DMS79 (cell line): ENCODE data around the gene NTNG2.

Experiments used
- DNase-seq: peaks from one replicate; lab custom pipeline; 2025; lab: John Stamatoyannopoulos, UW

The NTNG2 gene

DNA sequence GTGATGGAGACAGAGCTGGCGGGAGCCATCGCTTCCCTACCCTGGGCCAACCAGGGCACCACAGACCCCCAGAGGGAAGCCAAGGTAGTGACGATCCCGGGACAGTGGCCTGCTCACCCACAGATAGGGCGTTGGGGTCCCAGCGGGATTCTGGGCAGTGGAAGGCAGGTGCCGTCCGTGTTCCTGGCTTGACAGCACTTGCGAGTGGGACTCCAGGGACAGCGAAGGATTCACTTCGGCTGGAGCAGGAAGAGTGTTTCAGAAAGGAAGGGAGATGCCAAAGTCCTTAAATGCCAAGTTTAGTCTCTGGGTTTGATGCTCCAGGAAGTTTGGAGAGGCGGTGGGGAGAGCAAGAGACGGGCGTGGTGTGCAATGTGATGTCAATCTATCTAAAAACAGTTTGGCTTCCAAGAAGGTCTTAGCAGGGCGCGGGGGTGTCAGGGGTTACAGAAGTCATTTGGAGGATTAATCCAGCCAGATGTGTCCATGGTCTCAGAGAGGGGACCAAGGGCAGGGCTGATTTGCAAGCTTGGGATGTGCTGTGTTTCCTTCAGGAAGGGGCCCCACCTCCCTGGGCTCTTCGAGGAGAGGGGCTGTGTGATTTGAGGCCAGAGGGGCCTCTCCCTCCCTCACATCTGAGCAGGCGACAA is 74.9 kb downstream of the NTNG2 start:
- DNase-seq = no peak

DNA sequence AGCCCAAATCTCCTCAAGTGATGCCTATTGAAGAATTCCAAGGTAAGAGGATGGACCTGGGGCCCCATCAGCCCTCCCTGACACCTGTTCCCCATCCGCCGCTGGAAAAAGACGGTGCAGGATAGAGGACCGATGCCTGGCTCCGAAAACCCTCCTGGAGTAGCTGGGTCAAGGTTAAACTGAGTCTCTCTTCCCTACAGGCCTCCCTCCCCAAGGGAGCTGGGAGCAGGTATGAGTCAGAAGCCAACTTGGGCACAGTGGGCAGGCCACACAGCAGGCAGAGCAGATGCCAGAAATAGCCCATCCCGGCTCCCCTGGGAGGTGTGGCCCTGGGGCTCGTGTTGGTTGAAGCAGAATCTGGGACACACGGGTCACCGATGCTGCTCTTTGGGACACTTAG is 75.6 kb downstream of the NTNG2 start:
- DNase-seq = no peak

DNA sequence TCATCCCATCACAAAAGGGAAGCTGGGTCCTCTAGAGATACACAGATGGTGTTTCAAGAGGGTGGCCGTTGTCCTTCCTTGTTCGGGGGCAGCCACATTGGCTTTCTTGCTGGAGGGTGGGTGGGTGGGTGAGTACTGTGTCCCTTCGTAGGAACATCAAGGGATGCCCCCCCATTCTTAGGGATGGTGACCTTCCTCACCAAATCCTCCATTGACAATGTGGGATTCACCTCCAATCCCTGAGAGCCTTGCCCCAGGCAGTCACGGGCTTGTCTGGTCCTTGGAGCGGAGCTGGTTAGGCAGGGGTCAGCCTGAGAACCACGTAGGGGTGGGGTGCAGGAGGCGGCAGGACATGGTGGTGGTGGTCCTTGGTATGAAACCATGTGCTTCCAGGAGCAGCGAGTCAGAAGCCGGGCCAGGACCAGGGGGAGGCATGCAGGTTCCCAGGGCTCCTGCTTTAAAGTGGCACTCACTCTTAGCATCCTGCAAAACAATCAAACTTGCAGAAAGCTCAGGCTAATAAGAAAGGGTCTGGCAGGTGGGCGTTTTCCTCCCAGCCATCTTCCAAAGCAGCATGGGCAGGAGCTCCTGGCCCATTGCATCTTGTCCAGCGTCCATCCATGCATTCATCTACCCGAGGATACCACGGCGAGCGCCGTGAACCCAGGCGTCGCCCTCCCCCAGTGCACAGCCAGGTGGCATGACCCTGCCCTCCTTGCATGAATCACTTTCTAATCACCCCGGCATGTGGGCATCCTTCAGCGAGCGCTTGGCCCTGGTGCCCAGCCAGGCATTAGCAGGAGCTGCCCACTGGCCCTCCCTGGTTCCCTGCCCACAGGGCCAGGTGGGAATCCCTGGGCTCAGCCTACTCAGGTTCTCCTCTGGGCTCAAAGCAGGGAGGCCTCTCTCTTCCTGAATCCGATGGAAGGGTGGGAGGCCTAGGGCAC is 76.4 kb downstream of the NTNG2 start:
- no peak for DNase-seq

DNA sequence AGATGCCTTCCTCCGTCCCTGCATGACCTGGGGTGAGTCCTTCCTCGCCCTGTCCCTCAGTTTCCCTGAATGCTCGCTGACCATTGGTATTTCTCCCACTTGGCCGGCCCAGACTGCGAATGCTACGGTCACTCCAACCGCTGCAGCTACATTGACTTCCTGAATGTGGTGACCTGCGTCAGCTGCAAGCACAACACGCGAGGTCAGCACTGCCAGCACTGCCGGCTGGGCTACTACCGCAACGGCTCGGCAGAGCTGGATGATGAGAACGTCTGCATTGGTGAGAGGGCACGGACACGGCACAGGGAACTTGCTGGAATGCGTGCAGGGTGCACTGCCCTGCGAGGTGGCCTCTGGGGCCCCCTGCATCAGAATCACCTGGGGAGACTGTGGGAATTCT is 77.1 kb downstream of the NTNG2 start:
- DNase-seq = no peak

DNA sequence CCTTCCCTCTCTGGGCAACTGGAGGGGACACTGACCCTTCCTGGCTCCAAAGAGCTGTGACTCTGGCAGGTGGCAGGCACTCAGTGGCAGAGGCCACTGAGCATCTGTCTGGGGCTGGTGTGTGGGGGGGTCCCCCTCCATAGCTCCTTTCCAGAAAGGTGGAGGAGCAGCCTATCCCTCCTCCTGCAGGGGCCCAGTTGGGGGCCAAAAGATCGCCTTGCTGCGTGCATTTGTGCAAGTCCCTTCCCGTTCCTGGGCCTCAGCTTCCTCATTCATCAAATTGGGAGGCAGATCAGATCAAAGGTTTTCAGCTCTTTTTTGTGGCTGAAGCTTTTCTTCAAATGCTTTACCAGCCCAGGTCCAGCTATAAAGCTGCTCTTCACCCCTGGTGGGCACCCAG is 77.7 kb downstream of the NTNG2 start:
- DNase-seq = no peak

DNA sequence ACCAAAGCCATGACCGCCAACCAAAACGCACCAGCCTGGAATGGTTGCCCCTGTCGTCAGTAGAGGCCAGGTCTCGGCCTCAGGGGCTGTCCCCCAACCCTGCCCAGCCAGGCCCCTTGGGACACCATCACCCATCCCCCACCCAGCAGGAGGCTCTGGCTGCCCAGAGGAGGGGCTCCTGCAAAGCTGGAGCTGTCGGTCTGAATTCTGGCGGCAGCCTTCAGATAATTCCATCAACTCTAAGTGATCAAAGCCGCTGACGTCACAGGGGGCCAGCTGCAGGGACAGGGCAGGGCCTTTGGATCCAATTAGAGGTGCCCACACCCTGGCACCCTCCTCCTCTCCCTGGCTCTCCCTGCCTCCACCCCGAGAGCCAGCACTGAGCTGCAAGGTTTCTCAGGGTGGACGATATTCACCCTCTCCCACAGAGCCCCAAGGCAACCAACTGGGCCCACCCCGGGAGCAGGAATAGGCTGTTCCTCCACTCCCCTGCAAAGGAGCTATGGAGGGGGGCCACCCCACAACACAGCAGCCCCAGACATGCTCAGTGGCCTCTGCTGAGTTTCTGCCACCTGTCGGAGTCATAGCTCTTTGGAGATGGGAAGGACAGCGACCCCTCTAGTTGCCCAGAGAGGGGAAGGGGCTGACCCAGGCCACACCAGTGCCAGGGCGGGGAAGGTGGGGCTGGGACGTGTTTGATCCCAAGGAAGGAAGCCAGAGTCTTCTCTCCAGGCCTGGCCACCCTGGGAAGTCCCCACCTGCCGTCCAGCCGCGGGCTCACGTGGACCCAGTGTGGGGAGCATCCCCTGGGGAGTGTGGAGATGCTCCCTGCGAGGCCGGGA is 78.4 kb downstream of the NTNG2 start:
- no peak for DNase-seq

DNA sequence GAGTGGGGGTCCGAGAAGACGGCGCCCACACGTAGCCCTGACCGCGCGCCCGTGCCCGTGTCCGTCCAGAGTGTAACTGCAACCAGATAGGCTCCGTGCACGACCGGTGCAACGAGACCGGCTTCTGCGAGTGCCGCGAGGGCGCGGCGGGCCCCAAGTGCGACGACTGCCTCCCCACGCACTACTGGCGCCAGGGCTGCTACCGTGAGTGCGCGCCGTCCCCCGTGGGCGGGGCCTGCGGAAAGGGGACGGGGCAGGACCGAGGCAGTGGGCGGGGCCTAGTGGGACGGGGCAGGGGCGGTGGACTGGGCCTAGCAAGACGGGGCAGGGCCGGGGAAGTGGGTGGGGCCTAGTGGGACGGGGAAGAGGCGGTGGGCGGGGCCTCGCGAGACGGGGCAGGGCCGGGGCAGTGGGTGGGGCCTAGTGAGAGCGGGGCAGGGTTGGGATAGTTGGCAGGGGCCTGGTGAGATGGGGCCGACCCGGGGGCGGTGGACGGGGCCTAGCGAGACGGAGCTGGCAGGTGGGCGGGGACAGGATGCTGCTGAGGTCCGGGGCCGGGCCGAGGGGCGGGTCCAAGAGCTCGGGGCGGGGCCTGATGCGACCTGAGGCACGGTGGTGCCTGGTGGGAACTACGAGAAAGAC is 79.1 kb downstream of the NTNG2 start:
- peak; percentile 10 for DNase-seq

DNA sequence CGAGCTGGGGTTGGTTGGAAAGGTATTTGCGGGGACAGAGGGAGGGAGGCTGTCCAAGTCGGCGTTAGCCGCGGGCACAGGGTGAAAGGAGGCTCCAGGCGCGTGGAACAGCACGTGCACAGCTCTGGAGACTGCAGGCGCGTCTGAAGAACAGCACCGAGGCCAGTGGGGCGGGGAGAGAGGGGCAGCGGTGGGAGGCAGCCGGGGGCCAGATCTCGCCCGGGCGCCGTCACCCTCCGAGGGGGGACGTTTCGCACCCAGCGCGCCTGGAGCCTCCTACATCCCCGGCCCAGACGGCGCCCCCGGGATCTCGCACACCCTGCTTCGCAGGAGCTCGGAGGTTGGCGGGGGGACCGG is 79.6 kb downstream of the NTNG2 start:
- no peak for DNase-seq

DNA sequence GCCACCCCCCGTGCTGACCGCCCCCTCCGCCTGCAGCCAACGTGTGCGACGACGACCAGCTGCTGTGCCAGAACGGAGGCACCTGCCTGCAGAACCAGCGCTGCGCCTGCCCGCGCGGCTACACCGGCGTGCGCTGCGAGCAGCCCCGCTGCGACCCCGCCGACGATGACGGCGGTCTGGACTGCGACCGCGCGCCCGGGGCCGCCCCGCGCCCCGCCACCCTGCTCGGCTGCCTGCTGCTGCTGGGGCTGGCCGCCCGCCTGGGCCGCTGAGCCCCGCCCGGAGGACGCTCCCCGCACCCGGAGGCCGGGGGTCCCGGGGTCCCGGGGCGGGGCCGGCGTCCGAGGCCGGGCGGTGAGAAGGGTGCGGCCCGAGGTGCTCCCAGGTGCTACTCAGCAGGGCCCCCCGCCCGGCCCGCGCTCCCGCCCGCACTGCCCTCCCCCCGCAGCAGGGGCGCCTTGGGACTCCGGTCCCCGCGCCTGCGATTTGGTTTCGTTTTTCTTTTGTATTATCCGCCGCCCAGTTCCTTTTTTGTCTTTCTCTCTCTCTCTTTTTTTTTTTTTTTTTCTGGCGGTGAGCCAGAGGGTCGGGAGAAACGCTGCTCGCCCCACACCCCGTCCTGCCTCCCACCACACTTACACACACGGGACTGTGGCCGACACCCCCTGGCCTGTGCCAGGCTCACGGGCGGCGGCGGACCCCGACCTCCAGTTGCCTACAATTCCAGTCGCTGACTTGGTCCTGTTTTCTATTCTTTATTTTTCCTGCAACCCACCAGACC is 80.2 kb downstream of the NTNG2 start:
- DNase-seq = no peak

DNA sequence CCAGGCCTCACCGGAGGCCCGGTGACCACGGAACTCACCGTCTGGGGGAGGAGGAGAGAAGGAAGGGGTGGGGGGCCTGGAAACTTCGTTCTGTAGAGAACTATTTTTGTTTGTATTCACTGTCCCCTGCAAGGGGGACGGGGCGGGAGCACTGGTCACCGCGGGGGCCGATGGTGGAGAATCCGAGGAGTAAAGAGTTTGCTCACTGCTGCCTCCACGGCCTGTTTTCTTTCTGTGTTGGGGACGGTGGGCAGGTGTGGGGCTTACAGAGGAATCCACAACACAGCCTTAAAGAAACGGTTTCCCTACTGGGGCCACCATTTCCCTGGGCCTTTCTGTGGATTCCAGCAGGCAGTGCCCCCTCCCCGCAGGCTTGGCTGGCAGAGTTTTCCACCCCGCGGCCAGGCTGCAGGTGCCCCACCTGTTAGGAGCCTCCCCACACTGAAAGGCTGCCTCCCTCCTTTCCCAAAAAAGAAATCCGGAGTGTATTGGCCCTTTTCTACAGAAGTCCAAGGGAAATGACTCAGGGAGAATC is 80.8 kb downstream of the NTNG2 start:
- DNase-seq = no peak

DNA sequence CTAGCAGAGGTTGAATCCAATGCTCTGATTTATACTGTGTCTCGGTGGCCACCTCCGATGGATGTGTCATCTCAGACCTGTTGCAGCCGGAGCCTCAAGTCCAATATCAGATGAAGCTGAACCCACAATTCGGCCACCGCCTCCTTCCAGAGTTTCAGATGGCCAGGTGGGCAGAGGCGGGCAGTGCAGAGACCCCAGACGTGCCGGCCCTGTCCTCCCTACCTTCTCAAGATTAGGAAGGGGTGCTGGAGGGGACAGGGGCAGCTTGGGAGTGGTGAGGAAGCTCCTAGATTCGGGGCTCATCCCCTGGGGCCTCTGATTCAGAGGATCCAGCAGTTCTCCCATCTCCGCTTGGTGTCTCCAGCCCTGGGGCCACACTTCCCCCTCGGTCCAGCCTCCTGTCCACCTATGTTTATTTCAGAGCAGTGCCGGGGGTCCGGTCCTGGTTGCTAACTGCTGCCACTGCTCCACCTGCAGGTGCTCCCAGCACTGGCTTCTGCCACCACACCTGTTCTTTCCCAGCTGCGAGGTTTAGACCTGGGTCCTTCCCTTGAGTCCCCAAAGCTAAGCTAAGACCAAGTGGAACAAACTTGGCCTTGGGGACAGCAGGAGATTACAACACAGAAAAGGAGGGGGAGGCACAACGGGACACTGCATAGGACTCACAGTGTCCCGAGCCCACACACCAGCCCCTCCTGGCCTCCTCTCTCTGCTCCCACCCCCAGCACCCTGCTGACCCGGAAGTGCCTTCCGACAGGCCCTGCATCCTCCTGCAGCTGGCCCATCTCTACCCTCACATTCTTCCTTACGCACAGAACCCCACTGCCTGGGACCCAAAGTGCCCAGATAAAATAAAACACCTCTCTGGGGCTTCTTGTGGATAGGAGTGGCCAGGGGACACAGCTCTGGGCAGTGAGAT is 81.6 kb downstream of the NTNG2 start:
- DNase-seq = no peak

DNA sequence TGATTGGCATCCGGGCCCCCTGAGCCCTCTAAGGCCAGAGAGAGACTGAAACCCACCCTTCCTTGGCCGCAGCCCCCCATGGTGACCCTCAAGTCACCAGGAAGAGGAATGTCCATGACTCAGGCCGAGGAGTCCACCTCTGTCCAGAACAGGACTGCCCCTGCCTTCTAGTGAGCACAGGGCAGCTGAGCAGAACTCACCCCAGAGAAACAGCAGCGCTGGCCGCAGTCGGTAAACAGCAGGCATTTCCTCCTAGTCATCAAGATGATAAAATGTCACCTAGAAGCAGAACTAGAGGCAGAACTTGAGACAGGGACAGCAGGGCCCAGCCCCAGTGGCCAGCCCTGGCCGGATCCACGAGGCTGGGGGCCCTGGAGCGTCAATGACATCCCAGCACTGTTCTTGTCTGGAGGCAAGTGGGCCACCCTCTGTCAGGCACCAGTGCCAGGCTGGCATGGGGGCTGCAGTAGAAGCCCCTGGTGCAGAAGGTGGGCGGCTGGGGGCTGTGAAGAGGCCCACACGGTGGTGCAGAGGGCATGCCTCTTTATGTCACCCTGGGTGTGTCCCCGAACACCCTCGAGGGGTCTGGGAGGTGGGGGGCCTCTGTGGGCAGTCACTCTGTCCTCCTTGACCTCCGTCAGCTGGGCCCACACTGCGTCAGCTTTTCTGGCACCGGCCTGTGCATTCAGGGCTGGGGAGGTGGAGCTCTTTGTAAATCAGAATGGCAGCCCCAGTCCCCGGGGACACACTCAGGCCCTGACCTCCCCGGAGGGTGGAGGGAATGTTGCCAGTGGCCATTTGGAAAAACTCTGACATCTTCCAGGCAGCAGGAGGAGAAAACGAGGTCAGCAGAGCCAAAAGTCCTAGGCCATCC is 83.0 kb downstream of the NTNG2 start:
- no peak for DNase-seq

DNA sequence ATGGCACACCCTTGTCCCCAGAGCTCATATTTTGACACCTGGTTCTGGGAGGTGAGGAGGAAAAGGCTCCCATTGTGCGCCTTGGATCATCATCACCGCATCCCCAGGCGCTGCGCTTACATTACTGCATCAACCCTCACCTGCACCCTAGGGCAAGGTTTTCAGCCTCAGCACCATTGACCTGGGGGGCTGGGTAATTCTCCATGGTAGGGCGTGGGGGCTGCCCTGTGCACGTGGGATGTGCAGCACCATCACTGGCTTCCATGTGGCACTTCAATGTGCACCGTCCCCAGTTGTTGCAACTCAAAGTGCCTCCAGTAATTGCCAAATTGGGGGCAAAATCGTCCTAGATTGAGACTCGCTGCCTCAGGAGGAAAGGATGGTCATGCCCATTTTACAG is 83.6 kb downstream of the NTNG2 start:
- no peak for DNase-seq

DNA sequence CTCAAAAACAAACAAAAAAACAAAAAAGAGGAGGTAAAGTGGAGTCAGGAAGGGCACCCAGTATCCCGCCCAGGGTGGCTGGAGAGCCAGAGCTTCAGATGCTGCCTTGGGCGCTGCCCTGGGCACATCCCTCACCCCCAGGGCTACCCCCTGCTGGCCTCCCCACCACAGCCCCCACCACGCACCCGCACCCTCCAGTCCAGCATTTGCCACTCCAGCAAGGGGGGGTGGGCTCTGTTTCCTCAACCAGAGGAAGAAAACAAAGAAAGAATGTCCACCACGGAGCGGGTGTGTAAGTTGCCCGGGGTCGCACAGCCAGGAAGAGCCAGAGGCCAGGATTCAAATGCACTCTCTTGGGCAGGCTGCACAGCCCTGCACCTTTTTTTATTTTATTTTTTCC is 86.1 kb downstream of the NTNG2 start:
- DNase-seq = no peak

DNA sequence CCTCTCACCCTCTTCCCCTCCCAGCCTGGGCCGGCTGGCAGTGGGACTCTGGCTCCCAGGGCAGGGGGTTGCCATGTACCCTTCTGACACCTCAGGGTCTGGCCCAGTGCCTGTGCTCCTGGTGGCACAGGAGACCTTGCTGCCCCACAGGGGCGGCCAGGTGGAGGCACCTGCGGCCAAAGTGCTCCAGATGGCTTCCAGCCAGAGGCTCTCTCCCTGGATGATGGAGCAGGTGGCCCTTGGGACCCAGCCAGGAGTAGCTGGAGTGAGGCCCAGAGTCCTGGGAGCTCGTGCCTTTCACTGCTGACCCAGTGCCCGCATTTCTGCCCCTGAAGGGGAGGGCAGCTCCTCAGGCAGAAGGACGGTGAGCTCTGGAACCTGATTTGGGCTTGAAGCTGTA is 87.3 kb downstream of the NTNG2 start:
- peak; percentile 89 for DNase-seq

DNA sequence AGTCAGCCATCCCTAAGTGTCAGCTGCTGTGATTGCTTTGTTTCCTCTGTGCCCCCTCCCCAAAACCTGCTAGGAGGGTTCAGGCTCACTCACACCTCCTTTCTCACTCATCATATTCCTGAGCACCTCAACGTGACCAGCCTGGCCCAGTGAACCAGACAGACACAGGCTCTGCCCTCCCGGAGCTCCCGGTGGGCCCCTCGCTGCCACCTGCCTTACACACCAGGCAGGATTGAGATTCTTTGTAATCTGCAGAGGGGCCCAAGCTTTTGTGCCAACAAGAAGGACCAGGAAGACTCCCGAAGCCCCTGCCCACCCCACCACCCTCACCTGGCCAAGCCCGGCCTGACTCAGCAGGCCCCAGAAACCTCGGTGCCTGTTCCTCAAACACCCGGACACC is 87.8 kb downstream of the NTNG2 start:
- DNase-seq = no peak

DNA sequence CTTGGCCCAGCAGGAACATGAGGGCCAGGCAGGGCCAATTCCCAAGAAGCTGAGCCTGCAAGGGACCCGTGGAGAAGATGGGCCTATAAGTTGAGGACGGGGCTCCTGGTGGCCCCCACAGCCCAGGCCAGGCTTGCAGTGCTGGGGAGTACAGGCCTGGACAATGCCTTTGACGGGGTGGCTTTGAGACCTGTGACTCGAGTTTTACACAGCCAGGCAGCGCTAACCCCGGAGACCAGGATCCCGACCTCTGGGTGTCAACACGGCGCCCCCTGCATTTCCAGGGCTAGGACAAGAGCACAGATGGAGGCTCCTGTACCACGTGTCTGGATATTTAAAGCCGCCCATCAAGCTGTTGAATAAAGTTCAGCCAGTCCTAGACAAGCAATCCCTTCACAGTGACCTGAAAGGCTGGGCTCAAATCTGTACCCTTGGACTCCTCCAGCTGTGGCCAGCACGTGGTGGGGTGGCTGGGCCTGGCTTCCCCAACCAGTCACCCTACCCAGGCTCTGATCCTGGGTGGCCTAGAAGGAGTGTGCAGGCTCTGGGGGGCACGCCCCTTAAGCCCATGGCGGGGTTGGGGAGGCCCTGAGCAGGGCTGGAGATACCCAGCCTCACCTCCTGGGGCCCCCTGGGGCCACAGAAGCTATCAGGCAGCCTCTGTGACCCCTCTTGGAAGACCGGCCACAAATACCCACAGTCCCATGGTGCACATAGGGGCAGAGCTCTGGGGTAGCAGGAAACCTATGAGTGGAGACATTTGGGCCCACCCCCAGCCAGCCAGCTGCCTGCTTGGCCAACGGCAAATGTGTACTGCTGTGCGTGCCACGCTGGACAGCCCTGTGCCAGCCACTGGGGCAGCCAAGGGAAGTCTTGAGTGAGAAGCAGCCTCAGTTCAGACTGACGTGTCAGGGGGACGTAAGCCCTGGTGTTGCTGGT is 88.7 kb downstream of the NTNG2 start:
- DNase-seq = no peak

DNA sequence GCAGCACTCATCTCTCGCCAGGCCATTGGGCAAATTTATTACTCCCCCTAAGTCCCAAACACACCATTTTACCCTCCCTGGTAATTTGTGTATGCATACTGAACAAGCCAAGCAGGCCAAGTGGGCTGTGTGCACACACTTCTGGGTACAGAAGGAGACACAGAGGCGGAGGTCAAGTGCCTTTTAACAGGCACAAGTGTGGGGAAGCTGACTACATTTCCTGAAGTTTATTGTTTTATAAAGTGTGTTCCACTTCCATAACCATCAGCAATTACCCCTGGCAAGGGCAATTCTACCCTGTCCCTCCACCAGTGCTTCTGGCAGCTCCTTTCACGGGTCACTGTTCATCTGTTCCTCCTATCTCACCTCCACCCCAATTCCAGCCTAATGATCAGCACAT is 99.0 kb downstream of the NTNG2 start:
- DNase-seq = peak; percentile 49
